ENCODE measurements around the gene SGCD. TPM values are rescaled to one million over a fixed set of nuclear protein-coding genes. Genes with fewer than 3 reads are reported as not detected.

SGCD gene
- total RNA-seq, 1 experiment from 2014 or later: not detected

GRCh38 chr5:156778139-156778706 is 451.3 kb downstream of the SGCD start:
- Histone ChIP-seq H3K4me1 (ENCODE audit: control insufficient read depth in 1 of 2, insufficient read depth in 2 of 2, low read length in 2 of 2) (no peaks in the 10 kb centered on the region), H3K27ac (ENCODE audit: low read depth, low read length) (no peak overlapping the region), H3K4me3 (replicated peaks in 1 of 2; ENCODE audit: low read depth in 1 of 2, low read length in 2 of 2) (no peak overlapping the region), H2AFZ (ENCODE audit: low read depth, low read length, poor library complexity, severe bottlenecking) (no peak overlapping the region), H3K9me2 (ENCODE audit: insufficient read depth) (no peaks in the 10 kb centered on the region), H3K27me3 (ENCODE audit: insufficient read depth, low read length) (no peaks in the 10 kb centered on the region), H3K4me2 (ENCODE audit: low read length) (no peak overlapping the region), H3K9ac (ENCODE audit: low read length) (no peak overlapping the region), H3K36me3 (ENCODE audit: control insufficient read depth in 1 of 2, insufficient read depth in 2 of 2, low read length in 2 of 2) (no peaks in the 10 kb centered on the region), H4K20me1 (ENCODE audit: insufficient read depth) (no peaks in the 10 kb centered on the region), H3K9me3 (ENCODE audit: control insufficient read depth in 1 of 2, insufficient read depth in 1 of 2, low read depth in 1 of 2, low read length in 2 of 2) (no peaks in the 10 kb centered on the region), H3K79me2 (ENCODE audit: insufficient read depth, low read length) (no peaks in the 10 kb centered on the region)
- no TSS peak for BruUV-seq (replicated peaks)
- TF ChIP-seq SIN3A (IDR thresholded peaks at IDR 0.05; ENCODE audit: low read depth) (no peak), RAD21 (IDR thresholded peaks at IDR 0.05; ENCODE audit: low read depth) (no peak), POLR2AphosphoS5 (IDR thresholded peaks at IDR 0.05; ENCODE audit: low read depth, low read length) (no peak), TCF7L2 (IDR thresholded peaks at IDR 0.05; ENCODE audit: borderline replicate concordance, extremely low read depth, insufficient read depth, insufficient read length) (no peak), YY1 (IDR thresholded peaks at IDR 0.05; ENCODE audit: extremely low read depth, insufficient replicate concordance, low read depth, low read length) (no peak), CEBPB (IDR thresholded peaks at IDR 0.05; ENCODE audit: low read depth) (no peak), FOSL1 (IDR thresholded peaks at IDR 0.05; ENCODE audit: low read depth) (no peak), CBX3 (IDR thresholded peaks at IDR 0.05; ENCODE audit: low read depth) (no peak), EZH2phosphoT487 (IDR thresholded peaks at IDR 0.05; ENCODE audit: borderline replicate concordance) (no peak)
- TF ChIP-seq, protein P1, sequence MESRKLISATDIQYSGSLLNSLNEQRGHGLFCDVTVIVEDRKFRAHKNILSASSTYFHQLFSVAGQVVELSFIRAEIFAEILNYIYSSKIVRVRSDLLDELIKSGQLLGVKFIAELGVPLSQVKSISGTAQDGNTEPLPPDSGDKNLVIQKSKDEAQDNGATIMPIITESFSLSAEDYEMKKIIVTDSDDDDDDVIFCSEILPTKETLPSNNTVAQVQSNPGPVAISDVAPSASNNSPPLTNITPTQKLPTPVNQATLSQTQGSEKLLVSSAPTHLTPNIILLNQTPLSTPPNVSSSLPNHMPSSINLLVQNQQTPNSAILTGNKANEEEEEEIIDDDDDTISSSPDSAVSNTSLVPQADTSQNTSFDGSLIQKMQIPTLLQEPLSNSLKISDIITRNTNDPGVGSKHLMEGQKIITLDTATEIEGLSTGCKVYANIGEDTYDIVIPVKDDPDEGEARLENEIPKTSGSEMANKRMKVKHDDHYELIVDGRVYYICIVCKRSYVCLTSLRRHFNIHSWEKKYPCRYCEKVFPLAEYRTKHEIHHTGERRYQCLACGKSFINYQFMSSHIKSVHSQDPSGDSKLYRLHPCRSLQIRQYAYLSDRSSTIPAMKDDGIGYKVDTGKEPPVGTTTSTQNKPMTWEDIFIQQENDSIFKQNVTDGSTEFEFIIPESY (IDR thresholded peaks at IDR 0.05; ENCODE audit: extremely low read depth, insufficient replicate concordance, low read length): no peak
- TF ChIP-seq, protein P2, sequence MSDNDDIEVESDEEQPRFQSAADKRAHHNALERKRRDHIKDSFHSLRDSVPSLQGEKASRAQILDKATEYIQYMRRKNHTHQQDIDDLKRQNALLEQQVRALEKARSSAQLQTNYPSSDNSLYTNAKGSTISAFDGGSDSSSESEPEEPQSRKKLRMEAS (IDR thresholded peaks at IDR 0.05): no peak
- POLR2A ChIA-PET: no interaction called here
- intact Hi-C loops (cut with micrococcal nuclease): no loop called here
- DNase-seq (ENCODE audit: low read depth, low spot score) (no peak), ATAC-seq (no peak)
- RAD21 ChIA-PET (ENCODE audit: low non-redundant PET in 1 of 2, low total read pairs in 2 of 2, uncharacterized antibody in 2 of 2, unreplicated experiment in 2 of 2): no interaction called here
- CTCF ChIA-PET: no interaction called here

Measured in HCT116 (cell line).